CD4-positive, alpha-beta T cell treated with Interleukin-4 for 1 hour (primary cell): ENCODE results near the gene FEV.
"Not testable (repeated sequence)": the region's sequence is repeated elsewhere in the genome, so short reads cannot be mapped to it uniquely, and the experiment has no call there.

Experiments
- DNase-seq, 2 donors: peaks; one replicate each; pipeline ENCODE4 v3.0.0-alpha.2; 2020 to 2022

Gene FEV

GRCh38 chr2:218963601-218964000, 21.4 kb downstream of the FEV start:
- DNase-seq: no peak

GRCh38 chr2:218962859-218963492, 22.0 kb downstream of the FEV start:
- DNase-seq: peak; percentile 26 to 46

GRCh38 chr2:218961651-218962570, 23.1 kb downstream of the FEV start:
- DNase-seq: no peak

GRCh38 chr2:218961229-218961628, 23.8 kb downstream of the FEV start:
- DNase-seq: no peak

GRCh38 chr2:218960309-218961165, 24.4 kb downstream of the FEV start:
- no peak for DNase-seq

- DNase-seq: no peak
Measured at GRCh38 chr2:218959761-218960308, 25.1 kb downstream of the FEV start.

- peak; percentile 71 to 78 for DNase-seq
Measured at GRCh38 chr2:218959141-218959731, 25.7 kb downstream of the FEV start, which contains the start of gene CDK5R2. Gene CDK5R2, plus strand, starts transcription at chr2:218959666. Its CDS starts 155 bp downstream, at chr2:218959821.

GRCh38 chr2:218958276-218958675, 26.7 kb downstream of the FEV start:
- DNase-seq: no peak

- DNase-seq: no peak
Measured at GRCh38 chr2:218957671-218958070, 27.3 kb downstream of the FEV start.

- DNase-seq: no peak
Measured at GRCh38 chr2:218956039-218956438, 28.9 kb downstream of the FEV start.

GRCh38 chr2:218954541-218955300, 30.3 kb downstream of the FEV start:
- DNase-seq: no peak

GRCh38 chr2:218953366-218953954, 31.5 kb downstream of the FEV start:
- no peak for DNase-seq

- no peak for DNase-seq
Measured at GRCh38 chr2:218952160-218952559, 32.8 kb downstream of the FEV start.

GRCh38 chr2:218946621-218947020, 38.4 kb downstream of the FEV start:
- DNase-seq: no peak

GRCh38 chr2:218944759-218945404, 40.1 kb downstream of the FEV start:
- DNase-seq: no peak

- DNase-seq: not testable (repeated sequence)
Measured at GRCh38 chr2:218931751-218932150, 53.2 kb downstream of the FEV start.
